ENCODE data around the gene SLAMF1. TPM values are rescaled to one million over a fixed set of nuclear protein-coding genes. Genes with fewer than 3 reads are reported as not detected.

Gene SLAMF1
- total and polyA plus RNA-seq, 2 experiments from 2014 or later: not detected

- TF ChIP-seq ZNF462 (CRISPR knock-in tag; IDR thresholded peaks at IDR 0.05) (no peak), ZNF114 (CRISPR knock-in tag; IDR thresholded peaks at IDR 0.05) (no peak), CREB1 (CRISPR knock-in tag; IDR thresholded peaks at IDR 0.05; ENCODE audit: low read depth) (no peak), POLR2AphosphoS5 (IDR thresholded peaks at IDR 0.05; ENCODE audit: low read depth) (no peak), CTCF (conservative IDR thresholded peaks at IDR 0.05; ENCODE audit: low read depth in 2 of 2) (no peak), EZH2 (IDR thresholded peaks at IDR 0.05; ENCODE audit: low read depth, unreplicated experiment) (no peak), STAT1 (IDR thresholded peaks at IDR 0.05; ENCODE audit: unreplicated experiment) (no peak), ETS1 (IDR thresholded peaks at IDR 0.05) (no peak)
Measured at GRCh38 chr1:160623227-160623633, 23.6 kb downstream of the SLAMF1 start (continued).

All from GM23338 (cell line).